ENCODE results near the gene DNASE1L2. TPM values are rescaled to one million over a fixed set of nuclear protein-coding genes. Genes with fewer than 3 reads are reported as not detected.

DNASE1L2 gene
- total RNA-seq, 1 experiment from 2014 or later, result 2.7 TPM

DNA sequence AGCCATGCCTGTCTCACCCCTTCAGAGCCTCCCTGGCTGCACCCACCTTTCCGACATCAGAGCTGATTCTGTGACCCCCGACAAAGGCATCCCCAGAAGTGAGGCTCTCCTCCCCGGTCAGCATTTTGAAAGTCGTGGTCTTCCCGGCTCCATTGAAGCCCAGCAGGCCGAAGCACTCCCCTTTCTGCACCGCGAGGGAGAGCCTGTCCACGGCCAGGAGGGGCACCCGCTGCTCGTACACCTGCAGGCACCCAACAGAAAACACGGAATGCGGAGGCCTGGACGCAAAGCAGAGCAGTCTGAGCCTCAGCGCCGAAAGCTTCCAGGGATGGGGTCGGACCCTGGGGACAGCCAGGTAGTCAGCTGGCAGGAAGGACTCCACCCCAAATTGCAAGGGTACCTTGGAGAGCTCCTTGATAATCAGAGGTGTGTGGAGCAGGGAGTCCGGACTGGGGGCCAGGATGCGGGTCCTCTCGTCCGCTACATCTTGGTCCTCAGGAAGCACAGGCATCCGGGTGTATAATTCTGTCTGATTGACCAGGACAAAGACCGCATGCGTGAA lies 44.8 kb downstream of the DNASE1L2 start:
- Histone ChIP-seq H3K9me3 (ENCODE audit: low read depth, low read length, poor library complexity, severe bottlenecking) (no peaks in the 10 kb centered on the region), H3K36me3 (ENCODE audit: insufficient read depth, low read length, poor library complexity, severe bottlenecking) (no peaks in the 10 kb centered on the region), H3K27me3 (replicated peaks; ENCODE audit: insufficient read depth, low read depth, low read length, poor library complexity) (no peaks in the 10 kb centered on the region), H3K4me3 (ENCODE audit: low read depth, low read length, poor library complexity, severe bottlenecking) (no peak overlapping the region), H3K4me1 (ENCODE audit: insufficient read depth, low read length, poor library complexity, severe bottlenecking) (no peaks in the 10 kb centered on the region), H3K27ac (ENCODE audit: low read depth, low read length, poor library complexity, severe bottlenecking) (no peak overlapping the region)
- intact Hi-C loops (cut with micrococcal nuclease; ENCODE audit: unreplicated experiment), result no loop called here
- CTCF ChIA-PET, result no interaction called here
- BruUV-seq (replicated peaks), result no TSS peak
- DNase-seq (ENCODE audit: low spot score), result no peak
- POLR2A ChIA-PET (ENCODE audit: low non-redundant PET), result interaction anchor here (0.5 kb wide), 1 partner anchor 126 kb away, joined by 3 read pairs; the partner anchor contains the start of gene TRAF7
- TF ChIP-seq, protein P1, sequence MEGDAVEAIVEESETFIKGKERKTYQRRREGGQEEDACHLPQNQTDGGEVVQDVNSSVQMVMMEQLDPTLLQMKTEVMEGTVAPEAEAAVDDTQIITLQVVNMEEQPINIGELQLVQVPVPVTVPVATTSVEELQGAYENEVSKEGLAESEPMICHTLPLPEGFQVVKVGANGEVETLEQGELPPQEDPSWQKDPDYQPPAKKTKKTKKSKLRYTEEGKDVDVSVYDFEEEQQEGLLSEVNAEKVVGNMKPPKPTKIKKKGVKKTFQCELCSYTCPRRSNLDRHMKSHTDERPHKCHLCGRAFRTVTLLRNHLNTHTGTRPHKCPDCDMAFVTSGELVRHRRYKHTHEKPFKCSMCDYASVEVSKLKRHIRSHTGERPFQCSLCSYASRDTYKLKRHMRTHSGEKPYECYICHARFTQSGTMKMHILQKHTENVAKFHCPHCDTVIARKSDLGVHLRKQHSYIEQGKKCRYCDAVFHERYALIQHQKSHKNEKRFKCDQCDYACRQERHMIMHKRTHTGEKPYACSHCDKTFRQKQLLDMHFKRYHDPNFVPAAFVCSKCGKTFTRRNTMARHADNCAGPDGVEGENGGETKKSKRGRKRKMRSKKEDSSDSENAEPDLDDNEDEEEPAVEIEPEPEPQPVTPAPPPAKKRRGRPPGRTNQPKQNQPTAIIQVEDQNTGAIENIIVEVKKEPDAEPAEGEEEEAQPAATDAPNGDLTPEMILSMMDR (conservative IDR thresholded peaks at IDR 0.05; ENCODE audit: low read depth, low read length), result no peak
- TF ChIP-seq EZH2 (IDR thresholded peaks at IDR 0.05; ENCODE audit: borderline replicate concordance, low read depth, low read length, poor library complexity, severe bottlenecking), result no peak

DNA sequence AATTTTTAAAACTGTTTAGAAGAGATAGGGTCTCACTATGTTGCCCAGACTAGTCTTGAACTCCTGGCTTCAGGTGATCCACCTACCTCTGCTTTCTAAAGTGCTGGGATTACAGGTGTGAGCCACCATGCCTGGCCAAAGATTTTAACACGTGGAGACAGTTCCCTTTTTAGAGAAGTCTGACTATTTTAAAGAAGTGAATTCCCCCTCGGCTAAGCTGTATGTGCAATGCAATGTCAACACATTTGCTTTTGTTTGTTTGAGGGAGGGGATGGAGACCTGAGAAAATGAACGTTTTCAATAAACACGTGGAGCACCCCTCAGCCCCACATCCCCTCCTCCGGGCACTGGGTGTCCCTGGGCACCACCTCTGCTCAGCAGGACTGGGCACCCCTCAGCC lies 46.0 kb downstream of the DNASE1L2 start:
- no peak overlapping the region for H3K4me3 ChIP-seq (ENCODE audit: low read depth, low read length, poor library complexity, severe bottlenecking)
- H3K36me3 ChIP-seq (ENCODE audit: insufficient read depth, low read length, poor library complexity, severe bottlenecking), result no peaks in the 10 kb centered on the region
- no peaks in the 10 kb centered on the region for H3K9me3 ChIP-seq (ENCODE audit: low read depth, low read length, poor library complexity, severe bottlenecking)
- H3K4me1 ChIP-seq (ENCODE audit: insufficient read depth, low read length, poor library complexity, severe bottlenecking), result no peaks in the 10 kb centered on the region
- no TSS peak for BruUV-seq (replicated peaks)
- DNase-seq (ENCODE audit: low spot score), result no peak
- ChIA-PET POLR2A (ENCODE audit: low non-redundant PET) (no interaction called here), CTCF (no interaction called here)
- intact Hi-C loops (cut with micrococcal nuclease; ENCODE audit: unreplicated experiment), result no loop called here
- no peak for TF ChIP-seq EZH2 (IDR thresholded peaks at IDR 0.05; ENCODE audit: borderline replicate concordance, low read depth, low read length, poor library complexity, severe bottlenecking)
- TF ChIP-seq, protein P1 (conservative IDR thresholded peaks at IDR 0.05; ENCODE audit: low read depth, low read length), result no peak
- H3K27me3 ChIP-seq (replicated peaks; ENCODE audit: insufficient read depth, low read depth, low read length, poor library complexity), result no peaks in the 10 kb centered on the region
- no peak overlapping the region for H3K27ac ChIP-seq (ENCODE audit: low read depth, low read length, poor library complexity, severe bottlenecking)

DNA sequence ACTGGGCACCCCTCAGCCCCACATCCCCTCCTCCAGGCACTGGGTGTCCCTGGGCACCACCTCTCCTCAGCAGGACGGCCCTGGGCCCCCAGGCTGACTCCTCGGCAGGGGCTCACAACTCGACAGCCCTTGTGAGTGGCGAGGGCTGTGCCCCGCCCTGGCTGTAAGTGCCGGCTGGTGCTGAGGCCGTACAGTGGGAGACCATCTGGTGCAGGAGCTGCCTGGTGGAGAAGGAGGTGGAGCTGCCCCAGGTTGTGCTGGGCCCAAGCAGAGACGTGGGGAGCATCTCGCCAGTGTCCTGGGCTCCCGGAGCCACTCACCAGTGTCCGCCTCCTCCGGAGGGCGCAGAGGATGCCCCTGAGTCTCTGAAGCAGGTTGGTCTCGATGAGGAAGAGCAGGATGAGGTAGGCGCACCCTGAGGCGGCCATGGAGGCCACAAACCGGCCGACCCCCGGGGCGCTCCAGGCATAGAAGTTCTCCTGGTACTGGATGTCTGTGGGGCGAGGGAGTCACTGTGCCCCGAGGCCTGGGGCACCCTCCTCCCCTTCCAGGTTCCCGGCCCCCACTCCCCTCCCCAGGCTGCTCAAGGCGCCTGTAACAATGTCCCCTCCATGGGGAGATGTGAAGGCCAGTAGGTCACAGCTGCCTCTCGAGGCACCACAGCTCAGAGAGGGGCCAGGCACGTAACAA lies 46.8 kb downstream of the DNASE1L2 start:
- no peak for DNase-seq (ENCODE audit: low spot score)
- Histone ChIP-seq H3K4me1 (ENCODE audit: insufficient read depth, low read length, poor library complexity, severe bottlenecking) (no peaks in the 10 kb centered on the region), H3K36me3 (ENCODE audit: insufficient read depth, low read length, poor library complexity, severe bottlenecking) (no peaks in the 10 kb centered on the region), H3K27me3 (replicated peaks; ENCODE audit: insufficient read depth, low read depth, low read length, poor library complexity) (no peaks in the 10 kb centered on the region), H3K27ac (ENCODE audit: low read depth, low read length, poor library complexity, severe bottlenecking) (no peak overlapping the region), H3K9me3 (ENCODE audit: low read depth, low read length, poor library complexity, severe bottlenecking) (no peaks in the 10 kb centered on the region), H3K4me3 (ENCODE audit: low read depth, low read length, poor library complexity, severe bottlenecking) (no peak overlapping the region)
- POLR2A ChIA-PET (ENCODE audit: low non-redundant PET), result no interaction called here
- CTCF ChIA-PET, result no interaction called here
- BruUV-seq (replicated peaks), result no TSS peak
- TF ChIP-seq, protein P1 (conservative IDR thresholded peaks at IDR 0.05; ENCODE audit: low read depth, low read length), result no peak
- TF ChIP-seq EZH2 (IDR thresholded peaks at IDR 0.05; ENCODE audit: borderline replicate concordance, low read depth, low read length, poor library complexity, severe bottlenecking), result no peak
- intact Hi-C loops (cut with micrococcal nuclease; ENCODE audit: unreplicated experiment), result no loop called here

All from A673 (cell line).